Neural cell (in vitro differentiated cells): ENCODE measurements around the gene XDH. TPM values are rescaled to one million over a fixed set of nuclear protein-coding genes. Genes with fewer than 3 reads are reported as not detected.

Source experiments
- H2AFZ ChIP-seq: fragments of 200-600, 300-800 bp; sonication (generic), shearing (Covaris generic); 2 replicates; pipeline ENCODE4 v1.6.0; 2014; ENCODE audit warnings: low read depth, mild to moderate bottlenecking, antibody characterized with exemption, low read length, moderate library complexity
- H3F3A ChIP-seq: fragments of 200-600 bp; shearing (Covaris generic); 2 replicates; pipeline ENCODE4 v1.6.1; 2016; ENCODE audit warnings: mild to moderate bottlenecking, moderate library complexity, mixed read lengths, antibody characterized with exemption, low read length; ENCODE audit not compliant: insufficient read depth, poor library complexity, severe bottlenecking
- H3K27ac ChIP-seq: fragments of 200-600, 300-800 bp; sonication (generic), shearing (Covaris generic); 2 replicates; pipeline ENCODE4 v1.5.1; 2014; ENCODE audit warnings: mild to moderate bottlenecking, low read length, moderate library complexity
- H3K27me3 ChIP-seq: fragments of 300-800, 200-600 bp; sonication (generic), shearing (Covaris generic); 2 replicates; pipeline ENCODE4 v1.6.0; 2014; ENCODE audit warnings: mild to moderate bottlenecking, low read depth, low read length, moderate library complexity; ENCODE audit not compliant: insufficient read depth
- H3K36me3 ChIP-seq: fragments of 300-800, 200-600 bp; sonication (generic), shearing (Covaris generic); 2 replicates; pipeline ENCODE4 v1.5.1; 2014; ENCODE audit warnings: mild to moderate bottlenecking, antibody characterized with exemption, low read length, moderate library complexity; ENCODE audit not compliant: insufficient read depth
- H3K4me2 ChIP-seq: fragments of 300-800, 200-600 bp; sonication (generic), shearing (Covaris generic); 2 replicates; pipeline ENCODE4 v1.6.0; 2014; ENCODE audit warnings: mild to moderate bottlenecking, low read length
- H3K4me3 ChIP-seq: fragments of 300-800, 200-600 bp; sonication (generic), shearing (Covaris generic); 2 replicates; pipeline ENCODE4 v1.5.1; 2014; ENCODE audit warnings: mild to moderate bottlenecking, low read length, moderate library complexity
- H3K79me2 ChIP-seq: fragments of 200-600 bp; shearing (Covaris generic); replicated peaks from 2 replicates; pipeline ENCODE4 v1.6.0; 2014; ENCODE audit warnings: mild to moderate bottlenecking, low read length, moderate library complexity; ENCODE audit not compliant: insufficient read depth
- H3K9ac ChIP-seq: fragments of 300-800, 200-600 bp; sonication (generic), shearing (Covaris generic); 2 replicates; pipeline ENCODE4 v1.6.1; 2016; ENCODE audit warnings: mild to moderate bottlenecking, low read length, mixed read lengths
- H3K9me2 ChIP-seq: fragments of 200-600 bp; shearing (Covaris generic); 2 replicates; pipeline ENCODE4 v1.6.1; 2016; ENCODE audit warnings: mild to moderate bottlenecking, low read length, mixed read lengths; ENCODE audit not compliant: insufficient read depth
- H3K9me3 ChIP-seq: fragments of 200-600, 300-800 bp; sonication (generic), shearing (Covaris generic); 2 replicates; pipeline ENCODE4 v1.6.1; 2016; ENCODE audit warnings: mild to moderate bottlenecking, mixed run types, low read length, moderate library complexity, mixed read lengths
- H4K20me1 ChIP-seq: fragments of 200-600 bp; shearing (Covaris generic); 2 replicates; pipeline ENCODE4 v1.6.1; 2016; ENCODE audit warnings: mild to moderate bottlenecking, mixed run types; ENCODE audit not compliant: insufficient read depth
- EP300 ChIP-seq: fragments of 450-650 bp; conservative IDR thresholded peaks from 2 replicates; pipeline ENCODE4 v1.6.1; 2014; ENCODE audit warnings: antibody characterized with exemption, mild to moderate bottlenecking, moderate library complexity; ENCODE audit not compliant: poor library complexity, severe bottlenecking
- EZH2 ChIP-seq: fragments of 200-600, 300-800 bp; shearing (Covaris generic), sonication (generic); IDR thresholded peaks from 2 replicates; pipeline ENCODE4 v1.6.1; 2014; ENCODE audit warnings: antibody characterized with exemption, low read length, borderline replicate concordance, mild to moderate bottlenecking; ENCODE audit not compliant: insufficient read depth, poor library complexity, severe bottlenecking
- MXI1 ChIP-seq: fragments of 450-650 bp; conservative IDR thresholded peaks from 2 replicates; pipeline ENCODE4 v1.6.1; 2014; ENCODE audit warnings: antibody characterized with exemption, mild to moderate bottlenecking; ENCODE audit not compliant: poor library complexity, severe bottlenecking
- POLR2AphosphoS5 ChIP-seq: IDR thresholded peaks from 2 replicates; pipeline ENCODE4 v1.6.1; 2012
- RAD21 ChIP-seq: fragments of 450-650 bp; conservative IDR thresholded peaks from 2 replicates; pipeline ENCODE4 v1.6.1; 2014; ENCODE audit warnings: antibody characterized with exemption, mild to moderate bottlenecking, moderate library complexity
- SMC3 ChIP-seq: fragments of 450-650 bp; conservative IDR thresholded peaks from 2 replicates; pipeline ENCODE4 v1.6.1; 2014; ENCODE audit warnings: antibody characterized with exemption, mild to moderate bottlenecking, moderate library complexity; ENCODE audit not compliant: poor library complexity
- TAF1 ChIP-seq: IDR thresholded peaks from 2 replicates; pipeline ENCODE4 v1.6.1; 2012; ENCODE audit warnings: low read depth
- polyA plus RNA-seq: library from polyadenylated mRNA; depleted of rRNA; stranded (reverse); fragments of >200 nt; gene quantifications from 2 replicates; pipeline ENCODE4 v1.2.3, GENCODE V29; 2014
- TF ChIP-seq, protein P1 (sequence below): fragments of 450-650 bp; IDR thresholded peaks from 2 replicates; pipeline ENCODE4 v1.5.1; 2014; ENCODE audit warnings: antibody characterized with exemption, mild to moderate bottlenecking, moderate library complexity; ENCODE audit not compliant: poor library complexity, severe bottlenecking
- TF ChIP-seq, protein P2 (sequence below): IDR thresholded peaks from 2 replicates; pipeline ENCODE4 v1.6.1; 2012; ENCODE audit warnings: borderline replicate concordance

The XDH gene
- polyA plus RNA-seq, 1 donor from 2014 or later: 0.48 TPM

DNA sequence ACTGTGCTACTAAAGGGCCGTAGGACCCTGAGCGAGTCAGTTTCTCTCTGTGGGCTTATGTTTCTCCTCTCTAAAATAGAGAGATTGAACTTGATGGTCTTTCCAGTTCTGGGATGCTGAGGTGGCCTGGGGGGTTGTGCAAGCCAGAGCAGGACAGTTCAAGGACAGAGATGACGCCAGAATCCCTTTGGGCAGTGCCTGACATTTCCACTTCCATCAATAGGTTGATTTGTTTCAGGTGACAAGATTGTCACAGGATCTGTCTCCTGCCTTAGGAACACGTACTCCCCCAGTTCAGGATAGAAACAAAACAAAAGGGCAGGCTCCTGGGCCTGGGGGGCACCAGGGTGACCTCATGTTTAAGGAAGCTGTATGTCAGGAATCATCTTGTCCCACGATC, 82.0 kb downstream of the XDH start:
- Histone ChIP-seq H3K4me3 (no peak overlapping the region), H3K27me3 (no peaks in the 10 kb centered on the region), H3K9ac (no peak overlapping the region), H3K79me2 (no peaks in the 10 kb centered on the region), H3K9me2 (no peaks in the 10 kb centered on the region), H4K20me1 (no peaks in the 10 kb centered on the region), H3K4me2 (no peak overlapping the region), H3K36me3 (no peaks in the 10 kb centered on the region), H2AFZ (no peak overlapping the region), H3K27ac (no peak overlapping the region), H3K9me3 (no peaks in the 10 kb centered on the region), H3F3A (no peaks in the 10 kb centered on the region)
- TF ChIP-seq SMC3 (no peak), POLR2AphosphoS5 (no peak), EZH2 (no peak), RAD21 (no peak), TAF1 (no peak), MXI1 (no peak), EP300 (no peak)
- TF ChIP-seq, protein P1, sequence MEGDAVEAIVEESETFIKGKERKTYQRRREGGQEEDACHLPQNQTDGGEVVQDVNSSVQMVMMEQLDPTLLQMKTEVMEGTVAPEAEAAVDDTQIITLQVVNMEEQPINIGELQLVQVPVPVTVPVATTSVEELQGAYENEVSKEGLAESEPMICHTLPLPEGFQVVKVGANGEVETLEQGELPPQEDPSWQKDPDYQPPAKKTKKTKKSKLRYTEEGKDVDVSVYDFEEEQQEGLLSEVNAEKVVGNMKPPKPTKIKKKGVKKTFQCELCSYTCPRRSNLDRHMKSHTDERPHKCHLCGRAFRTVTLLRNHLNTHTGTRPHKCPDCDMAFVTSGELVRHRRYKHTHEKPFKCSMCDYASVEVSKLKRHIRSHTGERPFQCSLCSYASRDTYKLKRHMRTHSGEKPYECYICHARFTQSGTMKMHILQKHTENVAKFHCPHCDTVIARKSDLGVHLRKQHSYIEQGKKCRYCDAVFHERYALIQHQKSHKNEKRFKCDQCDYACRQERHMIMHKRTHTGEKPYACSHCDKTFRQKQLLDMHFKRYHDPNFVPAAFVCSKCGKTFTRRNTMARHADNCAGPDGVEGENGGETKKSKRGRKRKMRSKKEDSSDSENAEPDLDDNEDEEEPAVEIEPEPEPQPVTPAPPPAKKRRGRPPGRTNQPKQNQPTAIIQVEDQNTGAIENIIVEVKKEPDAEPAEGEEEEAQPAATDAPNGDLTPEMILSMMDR: no peak
- TF ChIP-seq, protein P2, sequence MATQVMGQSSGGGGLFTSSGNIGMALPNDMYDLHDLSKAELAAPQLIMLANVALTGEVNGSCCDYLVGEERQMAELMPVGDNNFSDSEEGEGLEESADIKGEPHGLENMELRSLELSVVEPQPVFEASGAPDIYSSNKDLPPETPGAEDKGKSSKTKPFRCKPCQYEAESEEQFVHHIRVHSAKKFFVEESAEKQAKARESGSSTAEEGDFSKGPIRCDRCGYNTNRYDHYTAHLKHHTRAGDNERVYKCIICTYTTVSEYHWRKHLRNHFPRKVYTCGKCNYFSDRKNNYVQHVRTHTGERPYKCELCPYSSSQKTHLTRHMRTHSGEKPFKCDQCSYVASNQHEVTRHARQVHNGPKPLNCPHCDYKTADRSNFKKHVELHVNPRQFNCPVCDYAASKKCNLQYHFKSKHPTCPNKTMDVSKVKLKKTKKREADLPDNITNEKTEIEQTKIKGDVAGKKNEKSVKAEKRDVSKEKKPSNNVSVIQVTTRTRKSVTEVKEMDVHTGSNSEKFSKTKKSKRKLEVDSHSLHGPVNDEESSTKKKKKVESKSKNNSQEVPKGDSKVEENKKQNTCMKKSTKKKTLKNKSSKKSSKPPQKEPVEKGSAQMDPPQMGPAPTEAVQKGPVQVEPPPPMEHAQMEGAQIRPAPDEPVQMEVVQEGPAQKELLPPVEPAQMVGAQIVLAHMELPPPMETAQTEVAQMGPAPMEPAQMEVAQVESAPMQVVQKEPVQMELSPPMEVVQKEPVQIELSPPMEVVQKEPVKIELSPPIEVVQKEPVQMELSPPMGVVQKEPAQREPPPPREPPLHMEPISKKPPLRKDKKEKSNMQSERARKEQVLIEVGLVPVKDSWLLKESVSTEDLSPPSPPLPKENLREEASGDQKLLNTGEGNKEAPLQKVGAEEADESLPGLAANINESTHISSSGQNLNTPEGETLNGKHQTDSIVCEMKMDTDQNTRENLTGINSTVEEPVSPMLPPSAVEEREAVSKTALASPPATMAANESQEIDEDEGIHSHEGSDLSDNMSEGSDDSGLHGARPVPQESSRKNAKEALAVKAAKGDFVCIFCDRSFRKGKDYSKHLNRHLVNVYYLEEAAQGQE: no peak

DNA sequence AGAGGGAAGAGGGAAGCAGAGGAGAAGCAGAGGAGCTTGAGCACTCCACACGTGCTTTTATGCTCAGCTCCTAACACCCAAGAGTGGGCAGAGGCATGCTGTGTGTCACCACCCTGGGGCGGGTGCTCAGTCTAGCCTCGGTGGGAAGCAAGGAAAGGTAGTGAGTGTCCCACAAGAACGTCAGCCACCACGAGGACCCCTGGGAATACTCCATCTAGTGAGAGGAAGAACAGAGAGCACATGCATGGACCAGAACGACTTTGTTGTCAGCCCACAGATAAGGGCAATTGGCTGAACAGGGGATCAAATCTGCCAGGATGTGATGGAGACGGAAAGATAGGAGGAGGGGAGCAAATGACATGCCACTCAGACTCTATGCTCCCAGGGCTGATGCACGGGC, 83.4 kb downstream of the XDH start:
- Histone ChIP-seq H3K9me2 (no peaks in the 10 kb centered on the region), H3K9me3 (no peaks in the 10 kb centered on the region), H3K9ac (no peak overlapping the region), H3K36me3 (no peaks in the 10 kb centered on the region), H3K79me2 (no peaks in the 10 kb centered on the region), H3K27ac (no peak overlapping the region), H2AFZ (no peak overlapping the region), H3F3A (no peaks in the 10 kb centered on the region), H3K27me3 (no peaks in the 10 kb centered on the region), H3K4me3 (no peak overlapping the region), H4K20me1 (no peaks in the 10 kb centered on the region), H3K4me2 (no peak overlapping the region)
- TF ChIP-seq, protein P2: no peak
- TF ChIP-seq TAF1 (no peak), MXI1 (no peak), RAD21 (no peak), SMC3 (no peak), POLR2AphosphoS5 (no peak)
